OCI-M1 (cell line): ENCODE results near the gene PIK3CB.
"Not testable (repeated sequence)": the region's sequence is repeated elsewhere in the genome, so short reads cannot be mapped to it uniquely, and the experiment has no call there.

Experiments used
- DNase-seq: peaks from one replicate; lab custom pipeline; 2025; lab: John Stamatoyannopoulos, UW

PIK3CB gene

GRCh38 chr3:138806376-138807080, 28.2 kb downstream of the PIK3CB start:
- no peak for DNase-seq

GRCh38 chr3:138803006-138803653, 31.6 kb downstream of the PIK3CB start:
- no peak for DNase-seq

GRCh38 chr3:138802223-138802622, 32.5 kb downstream of the PIK3CB start:
- DNase-seq = not testable (repeated sequence)

GRCh38 chr3:138801792-138802191, 32.9 kb downstream of the PIK3CB start:
- no peak for DNase-seq

GRCh38 chr3:138800248-138800647, 34.5 kb downstream of the PIK3CB start:
- DNase-seq = no peak

- DNase-seq = no peak
Observed at GRCh38 chr3:138799822-138800221, 34.9 kb downstream of the PIK3CB start.

GRCh38 chr3:138797508-138798038, 37.2 kb downstream of the PIK3CB start:
- no peak for DNase-seq

- DNase-seq = no peak
Observed at GRCh38 chr3:138796761-138797160, 38.0 kb downstream of the PIK3CB start.

- DNase-seq = peak; percentile 82
Observed at GRCh38 chr3:138786788-138787271, 47.9 kb downstream of the PIK3CB start.

- DNase-seq = no peak
Observed at GRCh38 chr3:138785951-138786350, 48.8 kb downstream of the PIK3CB start.

- DNase-seq = not testable (repeated sequence)
Observed at GRCh38 chr3:138785362-138785857, 49.3 kb downstream of the PIK3CB start.

GRCh38 chr3:138782755-138783154, 52.0 kb downstream of the PIK3CB start:
- DNase-seq = peak; percentile 43

GRCh38 chr3:138781012-138781470, 53.7 kb downstream of the PIK3CB start:
- DNase-seq = peak; percentile 64

- DNase-seq = no peak
Observed at GRCh38 chr3:138778643-138779042, 56.1 kb downstream of the PIK3CB start.

GRCh38 chr3:138776961-138777360, 57.8 kb downstream of the PIK3CB start:
- DNase-seq = no peak

- no peak for DNase-seq
Observed at GRCh38 chr3:138775254-138775595, 59.5 kb downstream of the PIK3CB start.

- DNase-seq = peak; percentile 69
Observed at GRCh38 chr3:138774529-138775253, 60.0 kb downstream of the PIK3CB start.

GRCh38 chr3:138771585-138771984, 63.1 kb downstream of the PIK3CB start:
- DNase-seq = no peak

- DNase-seq = no peak
Observed at GRCh38 chr3:138769616-138770015, 65.1 kb downstream of the PIK3CB start.

- DNase-seq = no peak
Observed at GRCh38 chr3:138768946-138769345, 65.8 kb downstream of the PIK3CB start.

- peak; percentile 75 for DNase-seq
Observed at GRCh38 chr3:138768125-138768524, 66.6 kb downstream of the PIK3CB start.

- DNase-seq = no peak
Observed at GRCh38 chr3:138767498-138768104, 67.1 kb downstream of the PIK3CB start.
